ENCODE data around the gene GLI3. TPM values are rescaled to one million over a fixed set of nuclear protein-coding genes. Genes with fewer than 3 reads are reported as not detected.
A peak's percentile ranks its signal among the peaks of the same experiment; 100 is the strongest.

GLI3 gene
- polyA plus RNA-seq, 1 of the 3 experiments (the other 2 are of a cell fraction) = 0.08 TPM

DNA sequence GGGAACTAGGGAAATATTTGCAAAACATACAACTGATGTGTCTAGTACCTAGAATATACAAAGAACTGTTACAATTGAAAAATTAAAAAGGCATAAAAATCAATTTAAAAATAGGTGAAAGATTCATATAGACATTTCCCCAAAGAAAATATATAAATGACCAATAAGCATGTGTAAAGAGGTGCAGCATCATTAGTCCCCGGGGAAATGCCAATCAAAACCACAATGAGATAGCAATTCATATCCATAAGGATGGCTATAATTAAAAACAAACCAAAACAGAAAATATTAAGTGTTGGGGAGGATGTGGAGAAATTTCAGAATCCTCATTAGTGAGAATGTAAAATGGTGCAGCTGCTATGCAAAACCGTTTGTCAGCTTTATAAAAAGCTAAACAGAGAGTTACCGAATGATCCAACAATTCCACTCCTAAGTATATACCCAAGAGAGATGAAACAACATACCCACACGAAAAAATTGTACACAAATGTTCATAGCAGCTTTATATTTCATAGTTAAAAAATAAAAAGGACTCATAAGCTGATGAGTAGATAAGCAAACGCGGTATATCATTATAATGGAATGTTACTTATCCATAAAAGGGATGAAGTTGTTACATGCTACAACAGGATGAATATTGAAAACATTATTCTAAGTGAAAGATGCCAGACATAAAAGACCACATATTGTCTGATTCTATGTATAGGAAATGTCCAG is 324.0 kb downstream of the GLI3 start:
- H3K9me2 ChIP-seq = no peaks in the 10 kb centered on the region
- H3K9ac ChIP-seq = peak overlapping the region; percentile 72
- no peaks in the 10 kb centered on the region for H3K36me3 ChIP-seq (replicated peaks in 1 of 2; ENCODE audit: control insufficient read depth in 1 of 2, insufficient read depth in 2 of 2, low read length in 1 of 2)
- WGBS (ENCODE audit: low lambda C conversion rate) = 6% methylated on average over 6 of the region's 6 CpGs
- H3K9me3 ChIP-seq = no peaks in the 10 kb centered on the region
- H3F3A ChIP-seq (replicated peaks; ENCODE audit: insufficient read depth) = peaks cover 70% of the 10 kb centered on the region
- H3K27ac ChIP-seq (ENCODE audit: low read depth in 2 of 2, low read length in 1 of 2) = peak overlapping the region; percentile 80 to 98; a peak in 3 of 4 replicates
- ChIA-PET POLR2A (no interaction called here), CTCF (interaction anchor here (0.7 to 3.3 kb wide), 3 partner anchors 8 to 364 kb away, joined by 3 to 20 read pairs (median 3); no protein-coding TSS in a partner anchor)
- H3K4me1 ChIP-seq (ENCODE audit: control insufficient read depth in 1 of 2, insufficient read depth in 2 of 2, low read depth in 1 of 2, low read length in 1 of 2) = peaks cover 4 to 48% of the 10 kb centered on the region in 2 experiments; a peak in 3 of 4 replicates
- H4K20me1 ChIP-seq (ENCODE audit: insufficient read depth) = no peaks in the 10 kb centered on the region
- no peak overlapping the region for H3K4me3 ChIP-seq (ENCODE audit: low read depth in 2 of 2, low read length in 1 of 2)
- H3K27me3 ChIP-seq (ENCODE audit: insufficient read depth) = no peaks in the 10 kb centered on the region
- 0 out of 2 replicates have a peak overlapping the region, but pooled peaks have one; percentile 75 for H2AFZ ChIP-seq (ENCODE audit: low read depth)
- H3K4me2 ChIP-seq = peak overlapping the region; percentile 60
- no peak for DNase-seq
- H3K79me2 ChIP-seq (ENCODE audit: insufficient read depth) = no peaks in the 10 kb centered on the region
- peak; percentile 70; the same call in 1 of the 2 replicates for TF ChIP-seq NFIC (IDR thresholded peaks at IDR 0.05; ENCODE audit: borderline replicate concordance)
- TF ChIP-seq CHD2 (IDR thresholded peaks at IDR 0.05; ENCODE audit: low read length, partially characterized antibody) = no peak
- no peak; the same call in 1 of the 2 replicates for TF ChIP-seq POLR2AphosphoS5 (IDR thresholded peaks at IDR 0.05; ENCODE audit: low read depth, low read length)
- TF ChIP-seq NRF1 (IDR thresholded peaks at IDR 0.05; ENCODE audit: low read depth, low read length) = no peak
- no peak; the same call in 1 of the 2 replicates for TF ChIP-seq YY1 (IDR thresholded peaks at IDR 0.05; ENCODE audit: low read depth)
- peak; percentile 92 for TF ChIP-seq TCF12 (IDR thresholded peaks at IDR 0.05)
- peak; percentile 85 for TF ChIP-seq JUND (IDR thresholded peaks at IDR 0.05)
- TF ChIP-seq EZH2phosphoT487 (IDR thresholded peaks at IDR 0.05; ENCODE audit: borderline replicate concordance, low read depth) = no peak
- TF ChIP-seq RAD21 (IDR thresholded peaks at IDR 0.05; ENCODE audit: low read length) = no peak
- 0 out of 2 replicates have a peak, but pooled peaks have one; percentile 6 for TF ChIP-seq USF1 (IDR thresholded peaks at IDR 0.05; ENCODE audit: borderline replicate concordance, low read depth)
- TF ChIP-seq SIN3A (IDR thresholded peaks at IDR 0.05; ENCODE audit: borderline replicate concordance, low read depth, low read length) = no peak
- TF ChIP-seq CTCF (IDR thresholded peaks at IDR 0.05) = no peak
- no peak for TF ChIP-seq ZBTB33 (IDR thresholded peaks at IDR 0.05; ENCODE audit: borderline replicate concordance, low read depth)
- TF ChIP-seq SMC3 (IDR thresholded peaks at IDR 0.05; ENCODE audit: low read depth, low read length) = no peak
- TF ChIP-seq, protein P1, sequence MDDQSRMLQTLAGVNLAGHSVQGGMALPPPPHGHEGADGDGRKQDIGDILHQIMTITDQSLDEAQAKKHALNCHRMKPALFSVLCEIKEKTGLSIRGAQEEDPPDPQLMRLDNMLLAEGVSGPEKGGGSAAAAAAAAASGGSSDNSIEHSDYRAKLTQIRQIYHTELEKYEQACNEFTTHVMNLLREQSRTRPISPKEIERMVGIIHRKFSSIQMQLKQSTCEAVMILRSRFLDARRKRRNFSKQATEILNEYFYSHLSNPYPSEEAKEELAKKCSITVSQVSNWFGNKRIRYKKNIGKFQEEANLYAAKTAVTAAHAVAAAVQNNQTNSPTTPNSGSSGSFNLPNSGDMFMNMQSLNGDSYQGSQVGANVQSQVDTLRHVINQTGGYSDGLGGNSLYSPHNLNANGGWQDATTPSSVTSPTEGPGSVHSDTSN (IDR thresholded peaks at IDR 0.05) = peak; percentile 84
- no peak for TF ChIP-seq FOXJ3 (CRISPR knock-in tag; IDR thresholded peaks at IDR 0.05)
- TF ChIP-seq FOXM1 (IDR thresholded peaks at IDR 0.05; ENCODE audit: low read depth) = no peak
- no peak for TF ChIP-seq MXI1 (IDR thresholded peaks at IDR 0.05; ENCODE audit: low read depth, low read length)
- TF ChIP-seq GATA2 (CRISPR knock-in tag; IDR thresholded peaks at IDR 0.05) = no peak
- TF ChIP-seq RXRA (IDR thresholded peaks at IDR 0.05; ENCODE audit: borderline replicate concordance, low read depth) = no peak; the same call in 1 of the 2 replicates
- TF ChIP-seq ELF1 (IDR thresholded peaks at IDR 0.05) = no peak
- no peak; the same call in 1 of the 2 replicates for TF ChIP-seq FOSL2 (IDR thresholded peaks at IDR 0.05; ENCODE audit: borderline replicate concordance, low read depth)
- peak; percentile 68; the same call in 1 of the 2 replicates for TF ChIP-seq TEAD4 (IDR thresholded peaks at IDR 0.05; ENCODE audit: borderline replicate concordance, insufficient read depth)
- TF ChIP-seq USF2 (IDR thresholded peaks at IDR 0.05; ENCODE audit: borderline replicate concordance, low read depth, low read length) = no peak
- TF ChIP-seq EP300 (IDR thresholded peaks at IDR 0.05; ENCODE audit: borderline replicate concordance in 1 of 2, low read depth in 1 of 2, low read length in 1 of 2) = peak in 1 of 2 experiments; percentile 93; a peak in 2 of 4 replicates
- TF ChIP-seq, protein P2, sequence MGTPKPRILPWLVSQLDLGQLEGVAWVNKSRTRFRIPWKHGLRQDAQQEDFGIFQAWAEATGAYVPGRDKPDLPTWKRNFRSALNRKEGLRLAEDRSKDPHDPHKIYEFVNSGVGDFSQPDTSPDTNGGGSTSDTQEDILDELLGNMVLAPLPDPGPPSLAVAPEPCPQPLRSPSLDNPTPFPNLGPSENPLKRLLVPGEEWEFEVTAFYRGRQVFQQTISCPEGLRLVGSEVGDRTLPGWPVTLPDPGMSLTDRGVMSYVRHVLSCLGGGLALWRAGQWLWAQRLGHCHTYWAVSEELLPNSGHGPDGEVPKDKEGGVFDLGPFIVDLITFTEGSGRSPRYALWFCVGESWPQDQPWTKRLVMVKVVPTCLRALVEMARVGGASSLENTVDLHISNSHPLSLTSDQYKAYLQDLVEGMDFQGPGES (IDR thresholded peaks at IDR 0.05; ENCODE audit: low read depth, low read length) = no peak

Data from SK-N-SH (cell line).